OCI-LY1 (cell line): ENCODE data around the gene UTRN.

Source experiments
- EZH2 ChIP-seq: fragments of 200-600 bp; sonication (generic), shearing (Covaris generic); IDR thresholded peaks from 2 replicates; pipeline ENCODE4 v1.8.0; 2017; ENCODE audit warnings: borderline replicate concordance, mixed run types, mild to moderate bottlenecking, antibody characterized with exemption, low read length, moderate library complexity, mixed read lengths
- TF ChIP-seq, protein P1 (sequence below): fragments of 200-600 bp; sonication (generic), shearing (Covaris generic); IDR thresholded peaks from 2 replicates; pipeline ENCODE4 v1.5.1; 2017; ENCODE audit warnings: mild to moderate bottlenecking, antibody characterized with exemption, low read length, moderate library complexity, mixed read lengths

DNA sequence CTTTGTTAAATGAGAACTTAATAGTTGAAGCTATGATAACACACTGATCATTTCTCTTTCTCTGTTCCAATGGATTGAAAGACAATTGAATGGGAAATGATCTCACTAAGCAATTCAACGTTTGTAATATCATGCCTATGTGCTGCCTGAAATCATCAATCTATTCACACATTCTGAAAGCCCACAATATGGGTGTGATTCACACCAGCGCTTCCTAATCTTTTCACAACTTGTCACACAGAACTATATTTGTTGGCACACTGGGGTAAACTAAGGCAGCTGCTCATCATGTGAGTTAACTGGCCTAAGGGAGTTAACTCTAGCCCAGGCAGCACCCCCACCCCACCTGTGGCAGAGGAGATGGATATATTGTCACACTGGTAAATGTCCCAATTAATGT lies 37.1 kb upstream of the UTRN start:
- TF ChIP-seq, protein P1, sequence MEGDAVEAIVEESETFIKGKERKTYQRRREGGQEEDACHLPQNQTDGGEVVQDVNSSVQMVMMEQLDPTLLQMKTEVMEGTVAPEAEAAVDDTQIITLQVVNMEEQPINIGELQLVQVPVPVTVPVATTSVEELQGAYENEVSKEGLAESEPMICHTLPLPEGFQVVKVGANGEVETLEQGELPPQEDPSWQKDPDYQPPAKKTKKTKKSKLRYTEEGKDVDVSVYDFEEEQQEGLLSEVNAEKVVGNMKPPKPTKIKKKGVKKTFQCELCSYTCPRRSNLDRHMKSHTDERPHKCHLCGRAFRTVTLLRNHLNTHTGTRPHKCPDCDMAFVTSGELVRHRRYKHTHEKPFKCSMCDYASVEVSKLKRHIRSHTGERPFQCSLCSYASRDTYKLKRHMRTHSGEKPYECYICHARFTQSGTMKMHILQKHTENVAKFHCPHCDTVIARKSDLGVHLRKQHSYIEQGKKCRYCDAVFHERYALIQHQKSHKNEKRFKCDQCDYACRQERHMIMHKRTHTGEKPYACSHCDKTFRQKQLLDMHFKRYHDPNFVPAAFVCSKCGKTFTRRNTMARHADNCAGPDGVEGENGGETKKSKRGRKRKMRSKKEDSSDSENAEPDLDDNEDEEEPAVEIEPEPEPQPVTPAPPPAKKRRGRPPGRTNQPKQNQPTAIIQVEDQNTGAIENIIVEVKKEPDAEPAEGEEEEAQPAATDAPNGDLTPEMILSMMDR: no peak
- no peak for TF ChIP-seq EZH2
